AML-193 (cell line): ENCODE results near the gene OR2A42.
"Not testable (repeated sequence)": the region's sequence is repeated elsewhere in the genome, so short reads cannot be mapped to it uniquely, and the experiment has no call there.

Experiments used
- DNase-seq, 2 experiments: peaks; one replicate each; lab custom pipeline; 2025; lab: John Stamatoyannopoulos, UW

OR2A42 gene

DNA sequence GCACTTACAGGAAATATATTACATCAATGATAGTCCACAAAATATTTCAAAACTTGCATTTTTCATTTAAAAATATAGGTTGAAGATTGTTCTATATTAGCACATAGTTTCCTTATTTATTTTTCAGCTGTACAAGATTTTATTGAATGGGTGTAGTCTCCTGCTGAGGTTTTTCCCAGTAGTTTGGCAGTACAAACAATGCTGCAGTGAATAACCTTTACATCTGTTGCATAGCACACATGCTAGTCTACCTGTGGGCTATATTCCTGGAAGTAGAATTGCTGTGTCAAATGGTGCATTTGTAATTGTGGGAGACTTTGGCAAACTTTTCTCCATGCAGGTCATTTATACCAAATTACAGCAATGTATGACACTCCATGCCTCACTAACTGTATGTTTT is 18.9 kb downstream of the OR2A42 start:
- not testable (repeated sequence) for DNase-seq

DNA sequence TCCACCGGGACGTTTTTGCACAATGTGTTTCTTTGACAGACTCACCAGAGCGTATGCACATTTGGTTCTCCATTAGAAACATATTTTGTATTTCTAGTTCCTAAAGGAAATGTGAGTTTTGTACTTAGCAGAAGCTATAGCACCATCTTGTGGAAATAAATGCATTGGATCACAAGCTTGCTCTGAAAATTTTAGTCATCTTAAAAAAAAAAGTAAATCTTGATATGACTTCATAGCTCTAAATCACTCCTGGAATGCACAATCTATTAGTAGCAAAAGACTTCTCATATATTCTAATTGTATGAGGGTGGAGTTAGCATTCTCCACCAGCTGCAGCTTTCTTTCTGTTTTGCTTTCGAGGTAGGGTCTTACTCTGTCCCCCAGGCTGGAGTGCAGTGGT is 20.3 kb downstream of the OR2A42 start:
- not testable (repeated sequence) for DNase-seq

DNA sequence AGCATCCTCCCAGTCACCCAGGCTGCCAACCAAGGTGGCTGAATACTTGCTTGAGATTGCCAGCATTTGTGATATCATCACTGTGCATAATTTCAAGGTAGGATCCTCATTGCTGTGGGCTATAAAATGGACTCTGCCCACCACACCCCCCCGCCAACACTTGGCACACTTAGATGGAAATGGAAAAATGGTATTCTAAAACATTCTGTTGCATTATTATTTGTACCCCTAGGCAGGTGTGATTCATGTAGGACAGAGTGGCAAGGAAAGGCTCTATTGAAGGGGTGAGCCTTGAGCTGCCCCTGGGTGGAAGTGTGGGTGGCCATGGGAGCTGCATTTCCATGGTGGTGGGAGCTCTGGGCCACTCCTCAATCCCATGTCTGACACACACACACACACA is 20.8 kb downstream of the OR2A42 start:
- DNase-seq: not testable (repeated sequence)

DNA sequence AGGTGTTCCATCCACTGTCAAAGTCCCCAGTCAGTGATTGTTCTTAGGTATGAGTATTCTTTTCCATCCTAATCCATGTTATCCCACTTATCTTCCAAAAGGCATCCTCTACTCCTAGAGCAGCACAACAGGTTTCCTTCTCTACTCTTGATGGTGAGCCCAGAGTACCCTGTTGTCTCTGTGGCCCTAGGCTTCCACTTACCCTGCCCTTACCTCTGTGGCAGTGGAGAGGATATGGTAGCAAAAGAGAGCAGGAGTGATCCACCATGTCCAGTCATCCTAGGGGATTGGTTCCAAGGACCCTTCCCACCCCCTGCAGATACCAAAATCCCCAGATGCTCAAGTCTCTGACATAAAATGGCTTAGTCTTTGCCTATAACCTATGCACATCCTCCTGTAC is 22.2 kb downstream of the OR2A42 start:
- DNase-seq: not testable (repeated sequence)

DNA sequence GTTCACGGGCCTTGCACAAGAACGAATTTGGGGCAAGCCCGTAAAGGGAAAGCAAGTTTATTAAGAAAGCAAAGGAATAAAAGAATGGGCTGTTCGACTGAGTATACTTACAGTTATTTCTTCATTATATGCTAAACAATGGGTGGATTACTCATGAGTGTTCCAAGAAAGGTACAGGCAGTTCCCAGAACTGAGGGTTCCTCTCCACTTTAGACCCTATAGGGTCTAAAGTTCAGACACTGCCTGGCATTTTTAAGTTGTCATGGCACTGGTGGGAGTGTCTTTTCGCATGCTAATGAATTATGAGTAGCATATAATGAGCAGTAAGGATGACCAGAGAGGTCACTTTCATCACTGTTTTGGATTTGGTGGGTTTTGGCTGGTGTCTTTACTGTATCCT is 34.1 kb downstream of the OR2A42 start:
- not testable (repeated sequence) for DNase-seq

DNA sequence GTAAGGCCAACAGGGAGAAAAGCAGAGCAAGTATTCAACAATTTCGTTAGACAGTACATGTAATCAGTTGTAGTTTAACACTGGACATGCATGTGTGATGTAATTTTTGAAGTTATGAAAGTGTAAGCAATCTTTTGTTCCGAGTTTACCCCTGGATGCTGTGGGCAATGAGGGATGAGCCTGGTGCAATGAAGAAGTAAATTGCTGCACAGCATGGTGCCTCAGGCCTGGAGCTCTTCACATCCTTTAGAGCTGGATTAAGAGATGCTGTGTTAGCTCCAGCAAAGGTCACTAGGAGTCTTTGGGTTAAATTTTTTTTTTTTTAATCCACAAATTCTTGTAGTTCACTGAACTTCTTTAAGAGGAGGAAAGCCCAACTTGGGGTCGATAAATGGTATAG is 36.3 kb downstream of the OR2A42 start:
- not testable (repeated sequence) for DNase-seq

GRCh38 chr7:144201978-144202377 is 37.4 kb downstream of the OR2A42 start:
- DNase-seq: not testable (repeated sequence)

- DNase-seq: not testable (repeated sequence)
Observed at GRCh38 chr7:144198934-144199333, 40.5 kb downstream of the OR2A42 start.

- DNase-seq: not testable (repeated sequence)
Observed at GRCh38 chr7:144195212-144195872, 44.1 kb downstream of the OR2A42 start, which contains the start of gene ARHGEF35. Gene ARHGEF35, minus strand, starts transcription at chr7:144195833. Its CDS starts 7,450 bp downstream, at chr7:144188383.

GRCh38 chr7:144194453-144194852 is 45.0 kb downstream of the OR2A42 start:
- not testable (repeated sequence) for DNase-seq

DNA sequence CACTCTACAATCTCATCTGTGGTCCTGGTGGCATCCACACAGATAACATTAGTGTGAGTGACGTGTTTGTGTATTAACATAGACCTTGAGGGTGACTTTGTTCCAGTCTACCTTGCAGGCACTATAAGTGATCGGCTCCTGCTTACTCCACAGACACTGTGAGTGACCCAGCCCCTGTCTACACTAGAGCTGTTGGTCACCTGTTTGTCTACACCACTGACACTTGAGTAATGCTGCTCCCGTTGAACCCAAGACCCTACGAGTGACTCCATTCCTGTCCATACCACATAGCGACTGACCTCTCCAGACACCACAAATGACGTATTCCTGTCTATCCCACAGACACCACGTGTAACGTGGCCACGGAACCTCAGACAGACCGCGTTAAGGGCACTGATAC is 45.6 kb downstream of the OR2A42 start:
- DNase-seq: not testable (repeated sequence)

GRCh38 chr7:144188578-144189171 is 50.7 kb downstream of the OR2A42 start:
- DNase-seq: not testable (repeated sequence)

DNA sequence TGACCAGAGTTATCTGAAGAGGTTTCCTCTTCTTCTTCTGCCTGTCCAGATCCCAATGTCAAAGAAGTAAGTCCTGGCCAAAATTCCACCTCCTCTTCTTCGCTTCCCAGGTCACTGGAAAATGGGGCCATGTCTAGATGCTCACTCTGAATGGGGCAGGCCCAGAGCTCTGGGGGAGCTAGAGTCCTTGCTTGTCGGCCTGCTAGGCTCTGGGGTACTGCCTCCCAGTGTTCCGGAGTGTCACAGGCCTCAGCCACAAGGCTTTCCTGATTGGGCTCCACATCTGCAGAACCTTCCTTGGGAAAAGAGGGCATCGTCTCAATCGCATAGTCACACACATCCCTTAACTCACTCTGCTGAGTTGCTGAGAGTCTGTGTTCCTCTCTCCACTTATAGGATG is 51.6 kb downstream of the OR2A42 start:
- not testable (repeated sequence) for DNase-seq

DNA sequence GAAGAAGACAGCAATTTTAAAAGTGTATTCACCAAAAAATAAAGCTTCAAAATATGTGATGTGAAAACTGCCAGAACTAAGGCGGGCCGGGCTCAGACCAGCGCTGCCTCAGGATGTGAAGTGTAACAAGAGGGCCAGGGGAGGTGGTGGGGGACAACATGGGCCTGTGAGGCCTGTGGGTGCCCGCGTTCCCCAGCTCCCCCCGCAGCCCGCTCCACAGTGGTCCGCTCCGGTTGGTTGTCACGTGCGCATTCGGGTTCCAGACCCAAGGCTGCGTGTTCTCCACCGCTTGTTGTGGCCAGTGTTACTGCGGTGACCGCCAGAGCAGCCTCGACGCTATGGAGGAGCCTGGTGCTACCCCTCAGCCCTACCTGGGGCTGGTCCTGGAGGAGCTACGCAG is 56.2 kb downstream of the OR2A42 start, which contains the start of gene CTAGE4:
Gene CTAGE4, plus strand, starts transcription at position 301 of the 400 bp plus-strand sequence. Its CDS starts 38 bp downstream, at position 339.
- DNase-seq: not testable (repeated sequence)

DNA sequence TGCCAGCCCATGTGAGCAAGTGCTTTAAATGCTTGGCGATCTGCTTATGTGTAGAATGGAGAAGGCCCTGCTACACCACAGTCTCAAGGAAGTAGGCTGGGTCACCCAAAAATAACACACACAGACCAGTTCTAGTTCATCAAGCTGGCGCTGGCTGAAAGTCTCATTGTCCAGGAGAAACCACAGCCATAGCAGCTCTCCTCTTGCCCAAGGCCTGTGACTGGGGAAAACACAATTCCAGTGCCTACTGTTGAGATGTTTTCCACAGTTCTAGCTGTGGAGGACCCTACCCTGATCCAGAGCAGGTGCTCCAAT is 60.3 kb downstream of the OR2A42 start:
- DNase-seq: not testable (repeated sequence)

- DNase-seq: peak; percentile 1 to 12
Observed at GRCh38 chr7:144178380-144179164, 60.8 kb downstream of the OR2A42 start.
